Large intestine (tissue), 3 donors: ENCODE results near the gene SIDT2. TPM values are rescaled to one million over a fixed set of nuclear protein-coding genes. Genes with fewer than 3 reads are reported as not detected.
A peak's percentile ranks its signal among the peaks of the same experiment; 100 is the strongest.

Experiments
- DNase-seq, 2 donors: peaks; one replicate each; pipeline versions ENCODE4 v3.0.0 to v3.0.0-alpha.2; 2013
- H3K27ac ChIP-seq: one replicate; pipeline ENCODE4 v1.5.1; 2013; ENCODE audit warnings: low read length
- H3K27me3 ChIP-seq: 2 replicates; pipeline ENCODE4 v1.6.1; 2013; ENCODE audit warnings: low read length; ENCODE audit not compliant: control insufficient read depth, insufficient read depth
- H3K36me3 ChIP-seq: 2 replicates; pipeline ENCODE4 v1.6.1; 2013; ENCODE audit warnings: low read length; ENCODE audit not compliant: control insufficient read depth, insufficient read depth
- H3K4me1 ChIP-seq: one replicate; pipeline ENCODE4 v1.6.1; 2013; ENCODE audit warnings: low read length; ENCODE audit not compliant: control insufficient read depth, insufficient read depth
- H3K4me3 ChIP-seq: one replicate; pipeline ENCODE4 v1.5.1; 2013; ENCODE audit warnings: low read length
- H3K9me3 ChIP-seq: one replicate; pipeline ENCODE4 v1.6.1; 2013; ENCODE audit warnings: mild to moderate bottlenecking, low read depth, low read length, moderate library complexity; ENCODE audit not compliant: control insufficient read depth
- WGBS: methylation state at CpG from one replicate; pipeline ENCODE4 v1.1.5; 2013; ENCODE audit warnings: low lambda C conversion rate; ENCODE audit not compliant: insufficient coverage; 5-methylcytosine and 5-hydroxymethylcytosine counted together
- polyA plus RNA-seq: library from polyadenylated mRNA; unstranded; fragments of 120-200 nt; gene quantifications from one replicate; pipeline ENCODE4 v1.2.1, GENCODE V29; 2013

SIDT2 gene
- polyA plus RNA-seq, 1 donor, result 94.9 TPM

DNA sequence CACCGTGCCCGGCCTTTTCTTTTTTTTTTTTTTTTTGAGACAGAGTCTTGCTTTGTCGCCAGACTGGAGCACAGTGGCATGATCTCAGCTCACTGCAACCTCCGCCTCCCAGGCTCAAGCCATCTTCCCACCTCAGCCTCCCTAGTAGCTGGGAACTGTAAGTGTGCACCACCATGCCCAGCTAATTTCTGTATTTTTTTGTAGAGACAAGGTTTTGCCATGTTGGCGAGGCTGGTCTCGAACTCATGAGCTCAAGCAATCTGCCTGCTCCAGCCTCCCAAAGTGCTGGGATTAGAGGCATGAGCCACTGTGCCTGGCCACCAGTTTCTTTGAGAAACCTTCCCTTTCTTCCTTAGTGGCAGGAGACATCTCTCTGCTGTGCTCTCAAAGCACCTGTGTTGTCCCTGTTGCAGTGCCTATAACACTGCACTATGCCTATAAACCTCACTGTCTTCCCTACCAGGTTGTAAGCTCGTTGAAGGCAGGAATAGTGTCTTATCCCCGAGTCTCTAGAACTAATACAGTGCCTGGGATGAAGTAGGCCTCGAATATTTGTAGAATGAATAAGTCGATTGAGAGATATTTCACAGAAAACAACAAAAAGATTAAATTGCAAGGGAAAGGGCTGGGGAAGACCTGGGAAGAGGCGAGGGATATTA lies 34.3 kb downstream of the SIDT2 start:
- no peak for DNase-seq
- H3K27me3 ChIP-seq, result no peaks in the 10 kb centered on the region
- no peak overlapping the region for H3K27ac ChIP-seq
- no peaks in the 10 kb centered on the region for H3K9me3 ChIP-seq
- no peak overlapping the region for H3K4me3 ChIP-seq
- WGBS, result 100% methylated on average over 2 of the region's 11 CpGs
- H3K4me1 ChIP-seq, result no peaks in the 10 kb centered on the region
- peaks cover 35% of the 10 kb centered on the region for H3K36me3 ChIP-seq

DNA sequence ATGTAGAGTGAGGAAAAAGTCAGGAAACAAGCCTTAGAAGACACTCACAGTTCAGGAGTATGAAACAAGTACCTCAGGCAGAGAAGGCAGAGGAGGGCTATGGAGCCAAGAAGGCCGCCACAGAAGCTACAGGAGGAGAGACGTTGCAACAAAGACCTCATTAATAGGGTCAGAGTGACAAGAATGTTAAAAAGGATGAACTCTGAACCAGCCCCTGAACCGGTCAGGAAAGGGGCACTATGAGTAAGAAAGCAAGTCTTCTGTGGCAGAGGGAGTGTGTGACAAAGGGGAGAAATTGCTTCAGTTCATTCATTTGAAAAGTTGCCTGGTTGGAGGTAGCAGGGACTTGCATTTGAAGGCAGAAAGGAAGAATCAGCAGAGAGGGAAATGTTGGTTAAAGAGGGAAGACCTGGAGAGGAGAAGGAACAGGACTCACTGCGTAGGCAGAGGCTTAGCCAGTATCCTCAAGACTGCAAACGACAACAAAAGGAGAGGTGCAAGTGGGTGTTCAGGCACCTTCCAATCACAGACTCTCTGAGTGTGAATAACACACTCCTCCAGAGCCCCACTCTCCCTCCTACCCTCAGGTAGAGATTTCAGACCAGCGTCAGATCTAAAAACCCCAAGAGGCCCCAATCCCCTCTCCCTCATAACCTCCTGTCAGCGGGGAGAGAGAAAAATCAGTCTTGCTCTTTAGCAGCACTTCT lies 36.0 kb downstream of the SIDT2 start:
- Histone ChIP-seq H3K36me3 (peaks cover 51% of the 10 kb centered on the region), H3K27me3 (no peaks in the 10 kb centered on the region), H3K9me3 (no peaks in the 10 kb centered on the region), H3K27ac (no peak overlapping the region), H3K4me3 (no peak overlapping the region), H3K4me1 (peaks cover 11% of the 10 kb centered on the region)
- DNase-seq, result no peak
- 80% methylated on average over 1 of the region's 7 CpGs for WGBS

DNA sequence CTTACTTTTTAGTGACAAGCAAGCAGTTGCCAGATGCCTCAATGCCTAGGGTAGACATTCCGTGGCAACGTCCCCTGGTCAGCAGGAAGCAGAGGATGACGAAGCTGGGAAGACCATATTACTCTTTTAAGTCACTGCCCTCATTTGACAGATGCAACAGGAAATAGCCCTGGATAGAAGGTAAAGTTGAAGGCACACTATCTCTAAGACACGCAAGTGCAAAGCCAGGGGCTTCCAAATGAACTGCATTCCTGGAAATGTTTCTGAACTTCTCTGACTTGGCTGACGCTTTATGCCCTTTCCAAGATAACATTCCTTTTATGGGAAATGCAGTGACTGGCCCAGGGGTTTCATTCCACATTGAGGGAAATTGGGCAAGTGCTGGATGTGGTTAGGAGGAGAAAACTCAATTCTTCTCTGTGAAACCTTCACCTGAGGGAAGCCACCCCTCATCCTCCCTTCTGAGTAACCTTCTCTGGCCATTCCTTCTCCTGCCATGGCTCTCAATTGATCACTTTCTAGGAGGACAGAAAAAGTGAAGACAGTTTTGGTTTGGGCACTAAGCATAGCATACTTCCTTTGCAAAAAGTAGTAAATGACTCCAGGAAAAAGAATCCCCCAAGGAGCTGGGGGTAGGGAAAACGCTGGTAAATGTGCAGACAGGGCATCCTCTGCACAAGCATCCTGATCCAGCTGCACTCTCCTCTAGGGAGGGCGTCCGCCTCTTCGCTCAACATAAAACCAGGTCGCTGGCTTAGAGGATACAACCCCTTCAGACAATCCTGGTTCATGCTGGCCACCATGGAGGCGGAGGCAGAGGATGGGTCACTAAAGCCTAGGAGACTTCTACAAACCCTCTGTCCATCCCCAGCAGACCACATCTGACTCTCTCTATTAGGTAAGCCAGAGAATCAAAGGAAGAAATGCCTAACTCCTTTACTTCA lies 38.9 kb downstream of the SIDT2 start:
- H3K27ac ChIP-seq, result peak overlapping the region; percentile 72
- H3K36me3 ChIP-seq, result peaks cover 69% of the 10 kb centered on the region
- H3K4me3 ChIP-seq, result no peak overlapping the region
- H3K9me3 ChIP-seq, result no peaks in the 10 kb centered on the region
- no peaks in the 10 kb centered on the region for H3K27me3 ChIP-seq
- DNase-seq, result no peak
- H3K4me1 ChIP-seq, result peaks cover 39% of the 10 kb centered on the region
- 71% methylated on average over 1 of the region's 11 CpGs for WGBS

DNA sequence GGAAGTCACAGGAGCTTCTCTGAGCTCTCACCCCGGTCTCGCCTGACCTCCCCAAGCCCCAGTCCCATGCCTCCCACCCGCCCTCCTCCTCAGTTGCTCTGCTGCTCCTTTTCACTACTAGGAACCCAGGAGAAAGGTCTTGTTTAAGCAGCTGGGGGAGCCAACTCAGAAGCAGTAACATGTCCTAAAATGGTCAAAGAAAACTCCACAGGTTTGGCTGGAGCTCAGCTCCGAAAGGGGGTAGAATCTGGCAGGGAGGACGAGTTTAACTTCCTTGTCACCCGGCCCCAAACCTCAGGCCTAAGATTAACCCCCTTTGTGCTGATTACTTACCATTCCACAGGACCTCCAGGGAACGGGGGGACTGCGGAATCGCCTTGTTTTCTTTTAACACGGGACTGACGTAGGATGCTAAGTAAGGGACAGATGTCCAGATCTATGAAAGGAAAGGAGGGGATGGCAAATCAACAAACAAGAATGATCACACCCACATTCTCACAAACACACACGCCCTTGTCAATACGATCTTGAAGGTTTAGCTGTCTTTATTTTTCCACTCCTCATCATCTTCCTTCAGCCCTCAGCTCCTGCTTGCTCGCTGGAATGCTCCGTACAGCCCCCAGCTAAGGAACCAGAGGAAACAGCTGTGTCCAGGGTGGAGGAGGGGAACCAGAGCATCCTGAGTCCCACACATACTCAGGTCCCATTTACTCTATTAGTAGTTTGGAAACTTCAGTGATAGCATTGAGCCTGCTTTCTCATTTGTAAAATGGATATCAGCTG lies 39.8 kb downstream of the SIDT2 start:
- no peak for DNase-seq
- no peak overlapping the region for H3K4me3 ChIP-seq
- peaks cover 69% of the 10 kb centered on the region for H3K36me3 ChIP-seq
- WGBS, result no CpG with 5 or more reads among the region's 15 CpGs
- H3K27ac ChIP-seq, result peak overlapping the region; percentile 72
- peaks cover 39% of the 10 kb centered on the region for H3K4me1 ChIP-seq
- no peaks in the 10 kb centered on the region for H3K27me3 ChIP-seq
- H3K9me3 ChIP-seq, result no peaks in the 10 kb centered on the region

DNA sequence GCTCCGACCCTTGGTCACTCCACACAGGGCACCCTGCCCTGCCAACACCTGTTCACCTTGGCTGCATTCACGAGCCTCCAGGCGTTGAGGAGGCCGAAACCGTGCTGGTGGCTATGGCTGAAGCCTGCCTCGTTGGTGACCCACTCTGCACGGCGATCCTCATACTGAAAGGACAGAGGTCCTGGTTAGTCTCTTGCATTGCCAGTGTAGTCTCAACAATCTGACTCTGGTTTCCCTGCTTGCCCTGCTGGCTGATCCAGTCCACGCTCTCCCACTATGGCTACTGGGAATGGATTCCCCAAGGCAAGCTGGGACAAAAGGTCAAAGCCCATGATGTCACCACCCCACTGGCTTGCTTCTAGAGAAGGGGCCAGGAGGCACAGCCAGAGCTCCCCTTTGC lies 40.5 kb downstream of the SIDT2 start:
- Histone ChIP-seq H3K4me3 (no peak overlapping the region), H3K4me1 (peaks cover 43% of the 10 kb centered on the region), H3K27ac (peak overlapping the region; percentile 72), H3K27me3 (no peaks in the 10 kb centered on the region), H3K9me3 (no peaks in the 10 kb centered on the region), H3K36me3 (peaks cover 72% of the 10 kb centered on the region)
- WGBS, result no CpG with 5 or more reads among the region's 9 CpGs
- no peak for DNase-seq

DNA sequence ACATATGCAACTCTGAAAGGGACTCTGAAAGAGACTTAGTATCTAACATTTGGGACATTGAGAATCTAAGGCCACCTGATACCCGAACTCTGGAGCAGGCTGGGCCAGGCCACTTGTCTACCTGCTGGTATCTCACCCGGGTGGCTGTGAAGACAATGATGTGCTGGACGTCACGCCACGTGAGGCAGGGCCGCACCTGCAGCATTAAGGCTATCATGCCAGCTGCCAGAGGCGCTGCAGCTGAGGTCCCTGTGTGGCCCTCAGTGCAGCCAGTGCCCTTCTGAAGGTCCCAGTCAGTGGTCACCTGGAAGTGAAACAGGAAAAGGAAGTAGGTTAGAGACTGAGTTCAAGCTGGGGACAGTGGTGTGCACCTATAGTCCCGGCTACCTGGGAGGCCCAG lies 40.9 kb downstream of the SIDT2 start:
- H3K4me1 ChIP-seq, result peaks cover 48% of the 10 kb centered on the region
- no peaks in the 10 kb centered on the region for H3K9me3 ChIP-seq
- peak in 1 of 2 donors; percentile 13 for DNase-seq

DNA sequence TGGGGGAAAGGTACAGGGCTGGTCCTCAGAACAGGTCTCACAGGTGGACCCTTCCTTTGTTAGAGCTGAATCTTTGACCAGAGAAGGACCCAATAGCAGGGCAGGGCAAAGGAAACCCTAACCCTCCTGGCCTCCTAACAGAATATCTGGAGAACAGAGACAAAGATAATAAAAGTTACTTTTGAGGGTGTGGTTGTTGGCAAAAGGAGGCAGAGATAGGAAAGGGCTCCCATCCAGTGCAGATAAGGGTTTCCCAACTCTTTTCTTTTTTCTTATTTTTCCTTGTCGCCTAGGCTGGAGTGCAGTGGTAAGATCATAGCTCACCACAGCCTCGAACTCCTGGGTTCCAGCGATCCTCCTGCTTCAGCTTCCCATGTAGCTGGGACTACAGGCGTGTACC lies 41.5 kb downstream of the SIDT2 start:
- Histone ChIP-seq H3K27ac (peak overlapping the region; percentile 68), H3K4me1 (peaks cover 50% of the 10 kb centered on the region), H3K27me3 (no peaks in the 10 kb centered on the region), H3K9me3 (no peaks in the 10 kb centered on the region), H3K4me3 (no peak overlapping the region), H3K36me3 (peaks cover 67% of the 10 kb centered on the region)
- no CpG with 5 or more reads among the region's 4 CpGs for WGBS
- peak in 1 of 2 donors; percentile 35 for DNase-seq

More for the DNA sequence above, 40.9 kb downstream of the SIDT2 start:
- Histone ChIP-seq H3K36me3 (peaks cover 69% of the 10 kb centered on the region), H3K27ac (no peak overlapping the region), H3K4me3 (no peak overlapping the region), H3K27me3 (no peaks in the 10 kb centered on the region)
- WGBS, result no CpG with 5 or more reads among the region's 8 CpGs

DNA sequence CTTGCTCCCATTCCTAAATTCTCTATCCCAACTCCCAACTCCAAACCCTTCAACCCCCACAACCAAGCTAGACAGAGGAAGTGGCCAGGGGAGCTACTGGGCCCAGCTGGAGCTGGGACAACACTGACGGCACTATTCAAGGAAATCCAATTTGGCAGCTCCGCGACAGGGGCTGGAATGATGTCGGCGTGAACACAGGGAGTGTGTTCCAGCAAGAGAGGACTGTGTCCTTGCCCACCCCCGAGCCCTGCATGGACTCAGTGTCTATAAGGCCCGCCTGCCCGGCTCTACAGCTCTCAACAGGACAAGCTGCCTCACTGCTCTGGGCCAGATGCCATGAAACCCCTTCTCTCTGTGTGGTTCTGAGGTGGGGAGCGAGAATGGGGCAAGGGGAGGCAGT lies 42.0 kb downstream of the SIDT2 start:
- no peak overlapping the region for H3K4me3 ChIP-seq
- no peaks in the 10 kb centered on the region for H3K27me3 ChIP-seq
- no CpG with 5 or more reads among the region's 9 CpGs for WGBS
- H3K9me3 ChIP-seq, result no peaks in the 10 kb centered on the region
- peak in 1 of 2 donors; percentile 14 for DNase-seq
- H3K27ac ChIP-seq, result peak overlapping the region; percentile 68
- H3K36me3 ChIP-seq, result peaks cover 71% of the 10 kb centered on the region
- H3K4me1 ChIP-seq, result peaks cover 55% of the 10 kb centered on the region

DNA sequence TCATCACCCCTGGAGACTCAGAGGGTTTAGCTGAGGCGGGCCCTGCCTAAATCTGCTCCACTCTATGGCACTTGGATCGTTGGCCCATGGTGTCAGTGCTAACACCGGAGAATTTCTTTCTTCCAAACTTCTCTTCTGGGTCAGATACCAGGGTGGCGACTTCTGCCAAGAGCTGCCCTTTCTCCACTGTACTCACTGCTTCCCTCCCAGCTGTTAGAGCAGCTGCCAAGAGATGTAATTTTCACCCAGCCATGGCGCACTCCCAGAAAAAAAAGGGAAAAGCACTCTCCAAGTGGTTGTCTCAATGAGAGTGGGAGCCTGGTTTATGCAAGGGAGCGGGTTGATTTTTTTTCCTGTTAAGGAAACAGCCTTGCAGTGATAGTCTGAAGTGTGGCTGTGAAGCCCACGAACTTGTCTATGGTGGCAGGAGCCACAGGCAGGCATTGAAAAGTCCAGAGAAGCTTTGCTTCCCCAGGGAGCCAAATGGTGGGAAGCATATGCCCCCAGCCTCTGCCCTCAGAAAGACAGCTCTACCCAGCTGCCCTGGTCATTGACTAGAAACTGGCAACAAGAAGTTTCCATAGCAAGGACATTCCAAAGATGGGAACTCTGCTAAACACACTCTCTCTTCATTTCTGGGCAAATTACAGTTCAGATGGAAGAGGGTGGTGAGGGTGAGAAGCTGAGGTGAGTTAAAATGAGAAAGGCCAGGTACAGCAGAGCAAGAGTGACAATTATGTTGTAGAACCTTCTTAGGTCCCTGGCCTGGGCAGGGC lies 42.6 kb downstream of the SIDT2 start:
- Histone ChIP-seq H3K9me3 (no peaks in the 10 kb centered on the region), H3K4me3 (no peak overlapping the region), H3K27me3 (no peaks in the 10 kb centered on the region), H3K27ac (peak overlapping the region; percentile 68), H3K36me3 (peaks cover 68% of the 10 kb centered on the region), H3K4me1 (peaks cover 58% of the 10 kb centered on the region)
- no peak for DNase-seq
- WGBS, result no CpG with 5 or more reads among the region's 7 CpGs
